Tibial artery (tissue), 4 donors: ENCODE data around the gene MOB3C.
A peak's percentile ranks its signal among the peaks of the same experiment; 100 is the strongest.

ENCODE experiments used
- DNase-seq, 2 donors: peaks; one replicate each; pipeline ENCODE4 v3.0.0-alpha.2; 2019
- H3K27ac ChIP-seq, 2 donors: fragments of 200-600 bp; sonication (generic) in 1 of 2; 1 replicate in 1 of 2; 2 replicates in 1 of 2; pipeline ENCODE4 v1.5.1; 2018 to 2019; ENCODE audit warnings: mild to moderate bottlenecking in 1 of 2
- H3K27me3 ChIP-seq, 2 donors: fragments of 200-600 bp; sonication (generic) in 1 of 2; one replicate each; pipeline versions ENCODE4 v1.5.1 to v1.6.0; 2016 to 2019
- H3K36me3 ChIP-seq, 3 donors: fragments of 200-600 bp; sonication (generic) in 2 of 3; one replicate each; pipeline ENCODE4 v1.5.1; 2016 to 2019; ENCODE audit warnings: mild to moderate bottlenecking in 2 of 3
- H3K4me1 ChIP-seq, 4 donors: fragments of 200-600 bp; sonication (generic) in 2 of 4; 1 replicate in 3 of 4; 2 replicates in 1 of 4; pipeline ENCODE4 v1.5.1; 2016 to 2019
- H3K4me3 ChIP-seq, 2 donors: fragments of 200-600 bp; sonication (generic) in 1 of 2; 1 replicate in 1 of 2; 2 replicates in 1 of 2; pipeline ENCODE4 v1.5.1; 2018 to 2019; ENCODE audit warnings: mild to moderate bottlenecking in 2 of 2
- H3K9me3 ChIP-seq, 3 donors: fragments of 200-600 bp; sonication (generic) in 1 of 3; one replicate each; pipeline ENCODE4 v1.5.1; 2016 to 2019
- intact Hi-C: fragments of 100-400 bp; cut with DNase I; formaldehyde crosslinking; loops from one replicate; pipeline ENCODE4 v1.15.0; 2023; ENCODE audit warnings: low total_unique reads
- TF ChIP-seq, protein P1 (sequence below), 2 experiments: fragments of 200-600 bp in 1 of 2; fragments of 450-650 bp in 1 of 2; IDR thresholded peaks; one replicate each; pipeline ENCODE4 v1.5.1; 2017 to 2019; ENCODE audit warnings: antibody characterized with exemption in 2 of 2, mild to moderate bottlenecking in 1 of 2, moderate library complexity in 1 of 2

MOB3C gene

DNA sequence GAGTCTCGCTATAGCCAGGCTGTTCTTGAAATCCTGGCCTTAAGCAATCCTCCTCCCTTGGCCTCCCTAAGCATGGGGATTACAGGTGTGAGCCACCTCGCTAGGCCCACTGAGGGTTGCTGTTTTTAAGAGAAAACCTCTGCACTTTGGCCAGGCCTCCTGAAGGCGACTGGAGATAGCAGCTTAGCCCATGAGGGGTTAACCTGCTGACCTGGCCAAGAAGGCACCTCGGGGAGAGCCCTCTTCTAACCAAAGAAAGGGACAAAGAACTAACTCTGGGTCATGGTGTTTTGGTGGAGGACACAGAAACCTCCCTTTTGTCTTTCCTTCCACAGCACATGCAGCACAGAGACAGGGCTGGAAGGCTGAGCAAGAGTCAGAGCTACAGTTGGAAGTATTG is 47.5 kb downstream of the MOB3C start:
- H3K27ac ChIP-seq: no peak overlapping the region
- H3K9me3 ChIP-seq: no peaks in the 10 kb centered on the region
- H3K4me1 ChIP-seq: peaks cover 0 to 10% (median 0%) of the 10 kb centered on the region in 4 donors
- H3K4me3 ChIP-seq: no peak overlapping the region
- peak in 1 of 2 donors; percentile 19 for DNase-seq
- TF ChIP-seq, protein P1, sequence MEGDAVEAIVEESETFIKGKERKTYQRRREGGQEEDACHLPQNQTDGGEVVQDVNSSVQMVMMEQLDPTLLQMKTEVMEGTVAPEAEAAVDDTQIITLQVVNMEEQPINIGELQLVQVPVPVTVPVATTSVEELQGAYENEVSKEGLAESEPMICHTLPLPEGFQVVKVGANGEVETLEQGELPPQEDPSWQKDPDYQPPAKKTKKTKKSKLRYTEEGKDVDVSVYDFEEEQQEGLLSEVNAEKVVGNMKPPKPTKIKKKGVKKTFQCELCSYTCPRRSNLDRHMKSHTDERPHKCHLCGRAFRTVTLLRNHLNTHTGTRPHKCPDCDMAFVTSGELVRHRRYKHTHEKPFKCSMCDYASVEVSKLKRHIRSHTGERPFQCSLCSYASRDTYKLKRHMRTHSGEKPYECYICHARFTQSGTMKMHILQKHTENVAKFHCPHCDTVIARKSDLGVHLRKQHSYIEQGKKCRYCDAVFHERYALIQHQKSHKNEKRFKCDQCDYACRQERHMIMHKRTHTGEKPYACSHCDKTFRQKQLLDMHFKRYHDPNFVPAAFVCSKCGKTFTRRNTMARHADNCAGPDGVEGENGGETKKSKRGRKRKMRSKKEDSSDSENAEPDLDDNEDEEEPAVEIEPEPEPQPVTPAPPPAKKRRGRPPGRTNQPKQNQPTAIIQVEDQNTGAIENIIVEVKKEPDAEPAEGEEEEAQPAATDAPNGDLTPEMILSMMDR (IDR thresholded peaks at IDR 0.05): no peak
- no peaks in the 10 kb centered on the region for H3K27me3 ChIP-seq
- intact Hi-C loops: no loop called here
- H3K36me3 ChIP-seq: peaks cover 29 to 73% (median 41%) of the 10 kb centered on the region in 3 donors

DNA sequence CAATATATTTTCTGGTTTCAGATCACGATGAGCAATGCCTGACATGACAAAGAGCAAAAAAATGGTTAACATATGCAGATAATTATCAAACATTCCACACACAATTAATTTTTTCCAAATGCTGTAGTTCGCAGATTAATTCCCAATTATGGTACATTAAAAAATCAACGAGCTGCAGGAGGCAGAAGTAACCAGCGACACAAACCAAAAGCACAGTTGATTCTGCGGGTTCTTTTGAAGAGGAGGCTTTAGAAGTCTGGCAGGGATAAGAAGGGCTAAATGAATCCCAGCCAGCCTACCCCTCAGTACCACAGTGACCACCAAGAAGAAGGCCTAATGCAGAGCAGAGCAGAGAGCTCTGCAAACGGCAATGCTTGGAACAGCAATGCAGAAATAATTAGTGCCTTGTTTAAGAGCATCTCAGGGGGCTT is 48.1 kb downstream of the MOB3C start:
- H3K27me3 ChIP-seq: no peaks in the 10 kb centered on the region
- H3K27ac ChIP-seq: no peak overlapping the region
- DNase-seq: no peak
- intact Hi-C loops: no loop called here
- H3K4me3 ChIP-seq: no peak overlapping the region
- peaks cover 0 to 4% (median 0%) of the 10 kb centered on the region in 4 donors for H3K4me1 ChIP-seq
- TF ChIP-seq, protein P1 (IDR thresholded peaks at IDR 0.05): no peak
- peaks cover 32 to 78% (median 42%) of the 10 kb centered on the region in 3 donors for H3K36me3 ChIP-seq
- no peaks in the 10 kb centered on the region for H3K9me3 ChIP-seq

DNA sequence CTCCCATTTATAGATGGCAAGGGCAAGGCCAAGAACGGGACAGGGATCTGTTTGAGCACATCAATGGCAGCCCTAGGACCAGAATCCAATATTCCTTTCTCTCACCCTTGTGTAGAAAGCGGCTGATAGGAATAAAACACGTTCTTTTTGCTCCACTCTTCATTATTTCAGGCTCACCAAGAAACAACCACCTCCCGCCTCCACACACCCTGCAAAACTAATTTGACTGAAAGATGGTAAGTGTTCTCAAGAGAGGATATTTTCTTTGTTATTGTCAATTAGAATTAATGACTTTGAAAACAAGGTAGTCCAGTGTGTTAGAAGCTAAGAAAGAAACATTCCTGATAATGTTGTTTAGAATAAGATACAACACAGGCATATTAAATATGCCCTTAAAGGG is 53.3 kb downstream of the MOB3C start:
- DNase-seq: no peak
- Histone ChIP-seq H3K27ac (no peak overlapping the region), H3K36me3 (peaks cover 63 to 96% (median 71%) of the 10 kb centered on the region in 3 donors), H3K4me1 (no peaks in the 10 kb centered on the region), H3K4me3 (no peak overlapping the region), H3K9me3 (no peaks in the 10 kb centered on the region), H3K27me3 (no peaks in the 10 kb centered on the region)
- TF ChIP-seq, protein P1 (IDR thresholded peaks at IDR 0.05): no peak
- intact Hi-C loops: no loop called here

DNA sequence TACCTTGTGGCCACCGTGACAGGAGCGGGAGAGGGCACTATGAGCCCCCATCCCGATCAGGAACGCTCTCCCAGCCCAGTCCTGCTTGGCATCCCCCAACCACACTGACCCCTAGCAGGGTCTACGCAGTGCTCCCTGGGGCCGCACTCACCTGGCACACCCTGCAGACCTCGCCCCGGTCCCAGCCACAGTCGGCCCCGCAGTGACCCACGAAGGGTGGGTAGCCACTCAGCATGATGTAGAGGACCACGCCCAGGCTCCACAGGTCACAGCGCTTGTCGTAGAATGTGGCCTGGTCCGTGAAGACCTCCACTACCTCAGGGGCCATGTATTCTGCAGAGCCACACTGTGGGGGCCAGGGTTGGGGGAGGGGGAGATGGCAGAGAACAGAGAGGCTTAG is 54.1 kb downstream of the MOB3C start:
- no peaks in the 10 kb centered on the region for H3K9me3 ChIP-seq
- no peak overlapping the region for H3K4me3 ChIP-seq
- no peak overlapping the region for H3K27ac ChIP-seq
- no peaks in the 10 kb centered on the region for H3K4me1 ChIP-seq
- TF ChIP-seq, protein P1 (IDR thresholded peaks at IDR 0.05): no peak
- intact Hi-C loops: no loop called here
- H3K27me3 ChIP-seq: no peaks in the 10 kb centered on the region
- H3K36me3 ChIP-seq: peaks cover 59 to 94% (median 76%) of the 10 kb centered on the region in 3 donors
- DNase-seq: no peak

DNA sequence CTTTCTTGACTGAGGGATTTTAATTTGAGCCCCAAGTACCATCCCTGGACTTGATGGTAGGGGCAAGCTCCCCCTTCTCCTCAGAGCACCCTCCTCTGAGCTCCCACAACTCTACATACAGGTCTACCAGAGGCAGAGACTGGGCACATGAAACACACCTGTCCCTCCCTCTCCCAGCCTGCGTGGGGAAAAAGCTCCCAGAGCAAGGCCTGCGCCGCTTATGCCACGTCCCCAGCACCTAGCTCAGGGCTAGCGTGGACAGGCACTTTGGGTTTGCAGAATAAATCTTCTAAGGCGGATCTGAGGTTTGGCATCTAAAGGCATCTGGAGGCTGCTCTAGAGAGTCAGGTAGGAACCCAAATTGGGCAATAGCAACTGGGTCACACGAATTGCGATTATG is 57.6 kb downstream of the MOB3C start:
- Histone ChIP-seq H3K36me3 (peaks cover 34 to 60% (median 51%) of the 10 kb centered on the region in 3 donors), H3K27me3 (no peaks in the 10 kb centered on the region), H3K9me3 (no peaks in the 10 kb centered on the region), H3K27ac (no peak overlapping the region), H3K4me1 (no peaks in the 10 kb centered on the region), H3K4me3 (no peak overlapping the region)
- no peak for DNase-seq
- TF ChIP-seq, protein P1 (IDR thresholded peaks at IDR 0.05): no peak
- intact Hi-C loops: no loop called here
